ENCODE data around the gene WDR74. TPM values are rescaled to one million over a fixed set of nuclear protein-coding genes. Genes with fewer than 3 reads are reported as not detected.
A peak's percentile ranks its signal among the peaks of the same experiment; 100 is the strongest.

Gene WDR74
- total and polyA plus RNA-seq, 2 of the 13 experiments (the other 11 are each of a cell fraction or from before 2014, with no cell fraction given): 77.0 to 83.3 TPM

GRCh38 chr11:62787005-62787759 lies 52.2 kb downstream of the WDR74 start, which contains the start of gene TMEM179B (continued):
- peak; percentile 47 for TF ChIP-seq MNT (IDR thresholded peaks at IDR 0.05)
- TF ChIP-seq ZNF543 (CRISPR knock-in tag; IDR thresholded peaks at IDR 0.05): peak; percentile 67
- TF ChIP-seq ETV6 (CRISPR knock-in tag; conservative IDR thresholded peaks at IDR 0.05): peak; percentile 75
- TF ChIP-seq ZNF816 (CRISPR knock-in tag; IDR thresholded peaks at IDR 0.05; ENCODE audit: borderline replicate concordance): no peak; the same call in 1 of the 2 replicates
- no peak; the same call in 1 of the 2 replicates for TF ChIP-seq SIN3B (IDR thresholded peaks at IDR 0.05; ENCODE audit: low read length)
- TF ChIP-seq REXO4 (CRISPR knock-in tag; IDR thresholded peaks at IDR 0.05; ENCODE audit: borderline replicate concordance): no peak
- no peak for TF ChIP-seq ZNF33A (CRISPR knock-in tag; IDR thresholded peaks at IDR 0.05; ENCODE audit: borderline replicate concordance)
- TF ChIP-seq TAF15 (IDR thresholded peaks at IDR 0.05; ENCODE audit: low read depth, low read length, poor library complexity, severe bottlenecking): no peak
- TF ChIP-seq ZNF776 (CRISPR knock-in tag; IDR thresholded peaks at IDR 0.05): peak; percentile 76; the same call in 1 of the 2 replicates
- TF ChIP-seq THAP9 (CRISPR knock-in tag; IDR thresholded peaks at IDR 0.05; ENCODE audit: borderline replicate concordance): peak; percentile 90
- peak; percentile 77; the same call in 1 of the 2 replicates for TF ChIP-seq ZKSCAN8 (CRISPR knock-in tag; IDR thresholded peaks at IDR 0.05; ENCODE audit: borderline replicate concordance)
- TF ChIP-seq PAWR (CRISPR knock-in tag; IDR thresholded peaks at IDR 0.05; ENCODE audit: borderline replicate concordance): no peak
- TF ChIP-seq FOXK1 (CRISPR knock-in tag; IDR thresholded peaks at IDR 0.05; ENCODE audit: borderline replicate concordance, low read depth): peak; percentile 93; the same call in 1 of the 2 replicates
- TF ChIP-seq ZNF547 (CRISPR knock-in tag; IDR thresholded peaks at IDR 0.05): peak; percentile 22; the same call in 1 of the 2 replicates
- no peak for TF ChIP-seq DZIP1 (CRISPR knock-in tag; IDR thresholded peaks at IDR 0.05)
- peak; percentile 86 for TF ChIP-seq ZNF883 (CRISPR knock-in tag; IDR thresholded peaks at IDR 0.05; ENCODE audit: not compliant biosample characterization)
- no peak for TF ChIP-seq NBN (conservative IDR thresholded peaks at IDR 0.05)
- peak; percentile 35; the same call in 1 of the 2 replicates for TF ChIP-seq KLF15 (CRISPR knock-in tag; IDR thresholded peaks at IDR 0.05; ENCODE audit: borderline replicate concordance)
- peak; percentile 34; the same call in 1 of the 2 replicates for TF ChIP-seq HNRNPUL1 (IDR thresholded peaks at IDR 0.05; ENCODE audit: low read depth, low read length)
- no peak for TF ChIP-seq ZNF382 (CRISPR knock-in tag; IDR thresholded peaks at IDR 0.05; ENCODE audit: borderline replicate concordance)
- peak; percentile 38; the same call in 1 of the 2 replicates for TF ChIP-seq ZNF629 (CRISPR knock-in tag; conservative IDR thresholded peaks at IDR 0.05)
- peak; percentile 60 for TF ChIP-seq HNRNPLL (IDR thresholded peaks at IDR 0.05; ENCODE audit: low read depth, low read length, poor library complexity, severe bottlenecking)

Data from HepG2 (cell line).